PC-9 (cell line): ENCODE results near the gene NOS1AP.

Source experiments
- CTCF ChIP-seq: fragments of 200-600 bp; sonication (generic); conservative IDR thresholded peaks from 2 replicates; pipeline ENCODE4 v1.6.1; 2017; ENCODE audit warnings: mixed run types, antibody characterized with exemption, mild to moderate bottlenecking, moderate library complexity
- EZH2 ChIP-seq: fragments of 200-600 bp; sonication (generic); IDR thresholded peaks from 2 replicates; pipeline ENCODE4 v1.8.0; 2017; ENCODE audit warnings: antibody characterized with exemption, low read depth

DNA sequence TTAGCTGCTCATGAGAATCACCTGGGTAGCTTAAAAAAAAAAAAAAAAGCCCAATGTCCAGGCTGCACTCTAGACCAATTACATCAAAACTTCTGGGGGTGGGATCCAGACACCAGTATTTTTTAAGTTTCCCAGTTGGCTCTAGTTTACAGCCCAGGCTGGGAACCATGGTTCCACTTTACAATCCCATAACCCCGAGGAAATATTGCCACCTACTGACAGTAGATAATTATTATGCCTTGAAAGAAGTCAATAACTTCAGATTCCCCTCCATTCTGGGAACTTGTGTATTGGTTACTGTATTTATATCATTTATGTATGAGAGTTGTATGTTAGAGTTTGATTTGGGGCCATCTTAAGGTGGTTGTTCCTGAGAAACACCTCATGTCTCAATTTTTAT is 207.0 kb downstream of the NOS1AP start:
- TF ChIP-seq CTCF, result peak; percentile 71
- no peak for TF ChIP-seq EZH2
